A549 (cell line): ENCODE measurements around the gene SCRT2. TPM values are rescaled to one million over a fixed set of nuclear protein-coding genes. Genes with fewer than 3 reads are reported as not detected.

Experiments used
- ATAC-seq, 2 experiments: fragments of 200-7000 bp in 1 of 2; fragments of >200 bp in 1 of 2; cut with Nextera tagmentation in 1 of 2; cut with Tn5 transposase in 1 of 2; 3 replicates each; pipeline versions ENCODE4 v1.8.0 to v1.9.1; 2018 to 2020; ENCODE audit warnings: mild to moderate bottlenecking in 1 of 2, moderate library complexity in 1 of 2
- CTCF ChIA-PET: fragments of 300-600 bp; sonication (Branson Sonifier 250); formaldehyde crosslinking; extraction: SDS; loops from one replicate; lab custom pipeline; 2021; ENCODE audit warnings: antibody characterized with exemption, inconsistent platforms; lab: Yijun Ruan, JAX
- POLR2A ChIA-PET: fragments of 350-600 bp; formaldehyde crosslinking; extraction: SDS; loops from one replicate; lab custom pipeline; 2021; ENCODE audit warnings: antibody characterized with exemption, inconsistent platforms; lab: Yijun Ruan, JAX
- DNase-seq, 2 experiments: peaks; one replicate each; pipeline versions ENCODE4 v3.0.0 to v3.0.0-alpha.2; 2011 to 2016; ENCODE audit warnings: low read depth in 1 of 2, low spot score in 1 of 2
- FAIRE-seq: peaks from 2 replicates; lab custom pipeline; 2011; peaks lifted over from hg19 to GRCh38; lab: Jason Lieb, UNC
- H3K27ac ChIP-seq, 2 experiments: fragments of >200 bp; sonication (Bioruptor Twin); formaldehyde crosslinking; 3 replicates each; pipeline ENCODE4 v1.5.1; 2016 to 2017
- H3K4me1 ChIP-seq: fragments of >200 bp; sonication (Bioruptor Twin); formaldehyde crosslinking; 3 replicates; pipeline ENCODE4 v1.6.1; 2016
- H3K4me2 ChIP-seq: fragments of >200 bp; sonication (Bioruptor Twin); formaldehyde crosslinking; 3 replicates; pipeline ENCODE4 v1.6.1; 2016
- H3K4me3 ChIP-seq: fragments of >200 bp; sonication (Bioruptor Twin); formaldehyde crosslinking; 3 replicates; pipeline ENCODE4 v1.5.1; 2016
- H3K9me3 ChIP-seq: fragments of >200 bp; sonication (Bioruptor Twin); formaldehyde crosslinking; 3 replicates; pipeline ENCODE4 v1.6.1; 2016
- BHLHE40 ChIP-seq: IDR thresholded peaks from 2 replicates; pipeline ENCODE4 v1.6.1; 2012; ENCODE audit warnings: low read depth, low read length, inconsistent platforms
- CHD4 ChIP-seq: fragments of 200-600 bp; sonication (generic); IDR thresholded peaks from 2 replicates; pipeline ENCODE4 v1.6.1; 2016; ENCODE audit warnings: antibody characterized with exemption, mild to moderate bottlenecking, borderline replicate concordance
- CTCF ChIP-seq: fragments of >200 bp; sonication (Bioruptor Twin); formaldehyde crosslinking; IDR thresholded peaks from 3 replicates; pipeline ENCODE4 v1.5.1; 2016
- ELK1 ChIP-seq: fragments of 150-350 bp; IDR thresholded peaks from 2 replicates; pipeline ENCODE4 v1.6.1; 2014; ENCODE audit warnings: low read depth, mild to moderate bottlenecking, low read length
- HDAC2 ChIP-seq: fragments of 200-600 bp; sonication (generic); IDR thresholded peaks from 2 replicates; pipeline ENCODE4 v1.6.1; 2016
- HOXA7 ChIP-seq: fragments of 250-450 bp; sonication (Bioruptor Pico); IDR thresholded peaks from 2 replicates; pipeline ENCODE4 v1.5.0; 2020; ENCODE audit warnings: mild to moderate bottlenecking, moderate library complexity
- HOXB13 ChIP-seq: fragments of 250-450 bp; sonication (Bioruptor Pico); IDR thresholded peaks from 2 replicates; pipeline ENCODE4 v1.5.0; 2020; ENCODE audit warnings: low read depth, mild to moderate bottlenecking, moderate library complexity
- MYC ChIP-seq: IDR thresholded peaks from 2 replicates; pipeline ENCODE4 v1.6.1; 2012; ENCODE audit warnings: mild to moderate bottlenecking, inconsistent platforms, low read length, improper control_type of control experiment, borderline replicate concordance
- NPAS2 ChIP-seq: fragments of 250-450 bp; sonication (Bioruptor Pico); IDR thresholded peaks from 2 replicates; pipeline ENCODE4 v1.8.0; 2022; ENCODE audit warnings: mild to moderate bottlenecking, moderate library complexity, borderline replicate concordance
- NR3C1 ChIP-seq: fragments of >200 bp; sonication (Bioruptor Twin); formaldehyde crosslinking; IDR thresholded peaks from 3 replicates; pipeline ENCODE4 v1.6.1; 2017
- REST ChIP-seq: fragments of 200-600 bp; sonication (generic); IDR thresholded peaks from 2 replicates; pipeline ENCODE4 v1.6.1; 2016; ENCODE audit warnings: antibody characterized with exemption, mild to moderate bottlenecking, moderate library complexity
- RFX5 ChIP-seq: fragments of 450-650 bp; IDR thresholded peaks from 2 replicates; pipeline ENCODE4 v1.7.1; 2014; ENCODE audit warnings: antibody characterized with exemption, mild to moderate bottlenecking, moderate library complexity
- RNF2 ChIP-seq: fragments of 200-600 bp; sonication (generic); IDR thresholded peaks from 2 replicates; pipeline ENCODE4 v1.6.1; 2016; ENCODE audit warnings: low read depth, mild to moderate bottlenecking, antibody characterized with exemption, moderate library complexity, borderline replicate concordance
- SREBF2 ChIP-seq: fragments of 450-650 bp; IDR thresholded peaks from 2 replicates; pipeline ENCODE4 v1.6.1; 2014; ENCODE audit warnings: mild to moderate bottlenecking, moderate library complexity
- TFCP2L1 ChIP-seq: fragments of 250-450 bp; sonication (Bioruptor Pico); IDR thresholded peaks from 2 replicates; pipeline ENCODE4 v1.5.0; 2021; ENCODE audit warnings: mild to moderate bottlenecking
- USF2 ChIP-seq: fragments of 450-650 bp; IDR thresholded peaks from 2 replicates; pipeline ENCODE4 v1.6.1; 2014; ENCODE audit warnings: antibody characterized with exemption
- ZSCAN20 ChIP-seq: fragments of 250-450 bp; sonication (Bioruptor Pico); IDR thresholded peaks from 2 replicates; pipeline ENCODE4 v1.8.0; 2022; ENCODE audit warnings: mild to moderate bottlenecking, moderate library complexity
- WGBS: methylation state at CpG from one replicate; pipeline ENCODE4 v1.1.6; 2017; ENCODE audit errors: missing lambda C conversion rate; 5-methylcytosine and 5-hydroxymethylcytosine counted together
- polyA plus RNA-seq, 4 experiments: library from polyadenylated mRNA; depleted of rRNA in 3 of 4; stranded (reverse); fragments of >200 nt; fragmentation: RNase III in 1 of 4; extraction: RNeasy Plus Mini Kit Qiagen cat#74134 plus additional on column Dnase treatment in 1 of 4; gene quantifications; 2 replicates in 3 of 4; 3 replicates in 1 of 4; pipeline ENCODE4 v1.2.3, GENCODE V29; 2011 to 2017

SCRT2 gene
- polyA plus RNA-seq, 2 of the 4 experiments (the other 2 are of a cell fraction): not detected

- CTCF ChIA-PET: interaction anchor here (1.0 to 2.7 kb wide), 4 partner anchors 20 to 114 kb away, joined by 3 to 8 read pairs (median 5); no protein-coding TSS in a partner anchor
- no peak for ATAC-seq
- POLR2A ChIA-PET: no interaction called here
- H3K4me2 ChIP-seq: no peak overlapping the region
- WGBS: 78% methylated on average over 4 of the region's 4 CpGs
- H3K9me3 ChIP-seq: no peaks in the 10 kb centered on the region
- no peak for FAIRE-seq
- no peaks in the 10 kb centered on the region for H3K4me1 ChIP-seq
- TF ChIP-seq MYC (no peak), USF2 (no peak), ZSCAN20 (CRISPR knock-in tag) (no peak), BHLHE40 (no peak), REST (no peak)
- H3K27ac ChIP-seq: no peak overlapping the region
- DNase-seq: no peak
- H3K4me3 ChIP-seq: no peak overlapping the region
Observed at GRCh38 chr20:625360-625932, 50.2 kb downstream of the SCRT2 start.

GRCh38 chr20:623704-624103 lies 51.9 kb downstream of the SCRT2 start:
- FAIRE-seq (no peak), DNase-seq (no peak), ATAC-seq (no peak)
- ChIA-PET CTCF (interaction anchor here (0.9 to 3.2 kb wide), 7 partner anchors 11 to 63 kb away, joined by 3 to 15 read pairs (median 4); partner anchors contain the start of gene SRXN1), POLR2A (no interaction called here)
- no peak overlapping the region for H3K4me3 ChIP-seq
- no peaks in the 10 kb centered on the region; the same call in 2 of the 3 replicates for H3K9me3 ChIP-seq
- WGBS: 29% methylated on average over 4 of the region's 4 CpGs
- TF ChIP-seq NPAS2 (CRISPR knock-in tag) (no peak), ELK1 (no peak), RFX5 (no peak), TFCP2L1 (no peak), RNF2 (no peak), HOXB13 (no peak), CHD4 (no peak), HOXA7 (CRISPR knock-in tag) (no peak), CTCF (no peak), NR3C1 (no peak), HDAC2 (no peak), SREBF2 (no peak), USF2 (no peak)
- no peak overlapping the region for H3K27ac ChIP-seq
- H3K4me2 ChIP-seq: no peak overlapping the region
- no peaks in the 10 kb centered on the region for H3K4me1 ChIP-seq
